Heart right ventricle (tissue), 16 donors: ENCODE results near the gene TKT. TPM values are rescaled to one million over a fixed set of nuclear protein-coding genes. Genes with fewer than 3 reads are reported as not detected.

ENCODE experiments used
- ATAC-seq, 8 donors: fragments of 200-7000 bp; cut with Tn5 transposase; one replicate each; pipeline ENCODE4 v1.9.1; 2020; ENCODE audit warnings: mild to moderate bottlenecking in 8 of 8, moderate library complexity in 8 of 8, moderate number of reproducible peaks in 1 of 8
- DNase-seq, 2 donors: peaks; one replicate each; pipeline ENCODE4 v3.0.0-alpha.2; 2020
- H3K27ac ChIP-seq, 10 donors: fragments of 200-600 bp; sonication (generic) in 2 of 10; one replicate each; pipeline versions ENCODE4 v1.5.0 to v1.8.0; 2020 to 2022; ENCODE audit warnings: mild to moderate bottlenecking in 3 of 10
- H3K27me3 ChIP-seq, 7 donors: fragments of 200-600 bp; one replicate each; pipeline ENCODE4 v1.8.0; 2021 to 2022; ENCODE audit warnings: mild to moderate bottlenecking in 2 of 7
- H3K36me3 ChIP-seq, 9 donors: fragments of 200-600 bp; sonication (generic) in 1 of 9; one replicate each; pipeline versions ENCODE4 v1.5.0 to v1.8.0; 2020 to 2022; ENCODE audit warnings: mild to moderate bottlenecking in 2 of 9
- H3K4me1 ChIP-seq, 9 donors: fragments of 200-600 bp; sonication (generic) in 1 of 9; one replicate each; pipeline versions ENCODE4 v1.5.0 to v1.8.0; 2020 to 2022; ENCODE audit warnings: mild to moderate bottlenecking in 4 of 9
- H3K4me3 ChIP-seq, 10 donors: fragments of 200-600 bp; sonication (generic) in 2 of 10; one replicate each; pipeline versions ENCODE4 v1.5.0 to v1.8.0; 2020 to 2022; ENCODE audit warnings: mild to moderate bottlenecking in 7 of 10, moderate library complexity in 2 of 10
- H3K9me3 ChIP-seq, 11 donors: fragments of 200-600 bp in 10 of 11; sonication (generic) in 2 of 11; one replicate each; pipeline versions ENCODE4 v1.5.0 to v1.8.0; 2013 to 2022; ENCODE audit warnings: mild to moderate bottlenecking in 2 of 11, control low read depth in 1 of 11, moderate library complexity in 1 of 11
- WGBS, 2 donors: extraction: QIAGEN DNeasy Blood & Tissue Kit; methylation state at CpG; one replicate each; pipeline ENCODE4 v1.1.7; 2013; ENCODE audit warnings: inconsistent platforms in 1 of 2; 5-methylcytosine and 5-hydroxymethylcytosine counted together
- intact Hi-C, 10 donors: fragments of 100-400 bp; cut with DNase I; formaldehyde crosslinking; loops; one replicate each; pipeline versions ENCODE4 v1.11.1 to v1.14.2; 2022
- polyA plus RNA-seq, 2 donors: library from polyadenylated mRNA; stranded (reverse); fragments of 200-250 nt; gene quantifications; one replicate each; pipeline ENCODE4 v1.2.3, GENCODE V29; 2013
- total RNA-seq, 10 donors: library from RNA; stranded (reverse); fragmentation: NEBNext Ultra II Directional in 3 of 10; extraction: Animal tissue kit (Norgen Biotek cat#: 25700) in 3 of 10; gene quantifications; one replicate each; pipeline versions ENCODE4 v1.2.1 to v1.2.4, GENCODE V29; 2021 to 2023
- TF ChIP-seq, protein P1 (sequence below), 9 donors: fragments of 200-600 bp; sonication (generic) in 2 of 9; IDR thresholded peaks; one replicate each; pipeline versions ENCODE4 v1.5.0 to v1.8.0; 2021 to 2022; ENCODE audit warnings: antibody characterized with exemption in 9 of 9, mild to moderate bottlenecking in 5 of 9, moderate library complexity in 1 of 9
- donor health status: Arrhythmogenic right ventricular cardiomyopathy.
- donor health status: ischemic (EF 13 %, LVEDD 7.1; RV severe dilation, severe dysfunction).
- donor health status: healthy with polysubstance abuse.
- donor health status: DM: no; HTN: yes; CAD: no.
- donor health status: DM: no; HTN: no; CAD: no.
- donor health status: ischemic (EF 25% LVEDD 6.9; RV normal size, moderate dysfunction).
- donor health status: ischemic (EF 25% LVEDD 5.7; RV mildly dilated, moderate dysfunction).
- donor health status: healthy.
- donor health status: DM: yes; HTN: yes; CAD: no.
- donor health status: Ischemic cardiomyopathy.
- donor health status: ischemic (EF 35%, LVEDD 5.7; RV mildly dilated, moderate dysfunction).
- donor health status: nonischemic (EF 11% LVEDD 7.7; RV severe dilation, severe dysfunction).
- donor health status: DM: yes; HTN: yes; CAD: no.
- donor health status: PGD.
- donor health status: ischemic (EF 29% LVEDD 5.4; RV normal size, mild dysfunction).
- donor health status: nonischemic (EF 23%, LVEDD 6.1; RV moderate dilation, normal function).

TKT gene
- total and polyA plus RNA-seq, 12 donors = 16.5 to 91.4 (median 31.2) TPM

DNA sequence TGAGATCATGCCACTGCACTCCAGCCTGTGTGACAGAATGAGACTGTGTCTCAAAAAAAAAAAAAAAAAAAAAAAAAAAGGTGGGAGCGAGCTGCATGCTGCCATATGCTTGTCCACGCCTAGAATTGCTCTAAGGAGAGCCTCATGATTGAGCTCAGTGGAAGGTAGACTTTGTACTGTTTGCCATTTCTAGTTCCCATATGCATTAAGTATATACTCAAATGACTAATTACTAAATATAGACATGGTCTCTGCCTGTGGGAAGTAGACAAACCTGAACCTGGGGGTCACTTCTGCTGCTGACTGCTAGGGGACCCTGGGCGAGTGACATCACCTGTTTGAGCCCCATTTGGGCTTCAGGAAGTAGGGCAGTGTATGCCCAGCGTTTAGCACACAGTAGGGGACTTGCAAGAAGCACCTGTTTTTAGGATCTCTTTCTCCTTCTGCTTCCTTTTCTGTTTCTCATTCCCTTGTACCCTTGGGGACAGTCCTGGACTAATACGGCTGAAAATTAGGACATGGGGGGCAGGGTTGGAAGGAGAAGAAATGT lies 67.6 kb downstream of the TKT start:
- Histone ChIP-seq H3K4me1 (peaks cover 0 to 11% (median 1%) of the 10 kb centered on the region in 9 donors), H3K4me3 (no peak overlapping the region), H3K27me3 (no peaks in the 10 kb centered on the region), H3K27ac (no peak overlapping the region), H3K36me3 (peaks cover 0 to 99% (median 10%) of the 10 kb centered on the region in 9 donors), H3K9me3 (no peaks in the 10 kb centered on the region)
- WGBS, 2 donors = 92 to 96% methylated on average over 5 of the region's 5 CpGs
- intact Hi-C loops = no loop called here
- TF ChIP-seq, protein P1, sequence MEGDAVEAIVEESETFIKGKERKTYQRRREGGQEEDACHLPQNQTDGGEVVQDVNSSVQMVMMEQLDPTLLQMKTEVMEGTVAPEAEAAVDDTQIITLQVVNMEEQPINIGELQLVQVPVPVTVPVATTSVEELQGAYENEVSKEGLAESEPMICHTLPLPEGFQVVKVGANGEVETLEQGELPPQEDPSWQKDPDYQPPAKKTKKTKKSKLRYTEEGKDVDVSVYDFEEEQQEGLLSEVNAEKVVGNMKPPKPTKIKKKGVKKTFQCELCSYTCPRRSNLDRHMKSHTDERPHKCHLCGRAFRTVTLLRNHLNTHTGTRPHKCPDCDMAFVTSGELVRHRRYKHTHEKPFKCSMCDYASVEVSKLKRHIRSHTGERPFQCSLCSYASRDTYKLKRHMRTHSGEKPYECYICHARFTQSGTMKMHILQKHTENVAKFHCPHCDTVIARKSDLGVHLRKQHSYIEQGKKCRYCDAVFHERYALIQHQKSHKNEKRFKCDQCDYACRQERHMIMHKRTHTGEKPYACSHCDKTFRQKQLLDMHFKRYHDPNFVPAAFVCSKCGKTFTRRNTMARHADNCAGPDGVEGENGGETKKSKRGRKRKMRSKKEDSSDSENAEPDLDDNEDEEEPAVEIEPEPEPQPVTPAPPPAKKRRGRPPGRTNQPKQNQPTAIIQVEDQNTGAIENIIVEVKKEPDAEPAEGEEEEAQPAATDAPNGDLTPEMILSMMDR (IDR thresholded peaks at IDR 0.05) = no peak
- no peak for DNase-seq
- ATAC-seq = no peak

DNA sequence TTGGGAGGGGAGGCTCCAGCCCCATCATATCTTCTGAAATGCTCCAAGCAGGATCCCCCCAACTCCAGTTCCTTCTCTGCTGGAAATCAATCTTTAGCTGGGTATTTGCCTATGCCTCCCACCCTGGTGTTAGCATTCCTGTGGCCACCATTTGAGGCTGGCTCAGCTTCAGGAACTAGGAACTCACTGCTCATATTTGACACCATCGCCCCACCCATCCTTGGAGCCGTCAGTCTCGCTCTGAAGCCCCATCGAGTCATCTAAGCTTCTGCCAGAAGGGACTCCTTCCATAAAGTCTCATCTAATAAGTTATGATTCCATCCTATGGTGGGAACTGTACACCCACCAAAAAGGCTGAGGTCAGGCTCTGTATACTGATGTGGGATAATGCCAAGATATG lies 68.4 kb downstream of the TKT start:
- Histone ChIP-seq H3K4me3 (no peak overlapping the region), H3K27me3 (no peaks in the 10 kb centered on the region), H3K9me3 (no peaks in the 10 kb centered on the region), H3K4me1 (peaks cover 0 to 4% (median 0%) of the 10 kb centered on the region in 9 donors), H3K27ac (no peak overlapping the region), H3K36me3 (peaks cover 0 to 99% (median 10%) of the 10 kb centered on the region in 9 donors)
- intact Hi-C loops = no loop called here
- TF ChIP-seq, protein P1 (IDR thresholded peaks at IDR 0.05) = no peak
- ATAC-seq (no peak), DNase-seq (no peak)
- WGBS, 2 donors = 89 to 91% methylated on average over 4 of the region's 4 CpGs

DNA sequence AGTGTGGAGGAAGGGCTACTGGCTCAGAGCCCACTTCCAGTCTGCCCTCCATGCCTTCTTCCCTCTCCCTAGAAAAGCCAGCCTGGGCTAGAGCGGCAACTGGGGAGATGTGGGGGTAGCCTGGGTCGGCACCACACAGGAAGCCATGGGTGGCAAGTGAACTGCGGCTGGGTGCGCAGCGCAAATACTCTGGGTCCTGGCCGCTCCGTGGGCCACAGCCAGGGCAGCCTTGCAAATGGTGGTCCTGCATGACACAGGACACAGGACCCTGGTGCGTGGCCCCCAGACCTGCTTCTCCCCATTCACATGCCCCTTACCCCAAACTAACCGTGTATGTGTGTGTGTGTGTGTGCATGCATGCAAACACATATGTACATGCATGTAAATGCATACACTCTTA lies 69.1 kb downstream of the TKT start:
- TF ChIP-seq, protein P1 (IDR thresholded peaks at IDR 0.05) = no peak
- no peaks in the 10 kb centered on the region for H3K4me1 ChIP-seq
- DNase-seq = no peak

DNA sequence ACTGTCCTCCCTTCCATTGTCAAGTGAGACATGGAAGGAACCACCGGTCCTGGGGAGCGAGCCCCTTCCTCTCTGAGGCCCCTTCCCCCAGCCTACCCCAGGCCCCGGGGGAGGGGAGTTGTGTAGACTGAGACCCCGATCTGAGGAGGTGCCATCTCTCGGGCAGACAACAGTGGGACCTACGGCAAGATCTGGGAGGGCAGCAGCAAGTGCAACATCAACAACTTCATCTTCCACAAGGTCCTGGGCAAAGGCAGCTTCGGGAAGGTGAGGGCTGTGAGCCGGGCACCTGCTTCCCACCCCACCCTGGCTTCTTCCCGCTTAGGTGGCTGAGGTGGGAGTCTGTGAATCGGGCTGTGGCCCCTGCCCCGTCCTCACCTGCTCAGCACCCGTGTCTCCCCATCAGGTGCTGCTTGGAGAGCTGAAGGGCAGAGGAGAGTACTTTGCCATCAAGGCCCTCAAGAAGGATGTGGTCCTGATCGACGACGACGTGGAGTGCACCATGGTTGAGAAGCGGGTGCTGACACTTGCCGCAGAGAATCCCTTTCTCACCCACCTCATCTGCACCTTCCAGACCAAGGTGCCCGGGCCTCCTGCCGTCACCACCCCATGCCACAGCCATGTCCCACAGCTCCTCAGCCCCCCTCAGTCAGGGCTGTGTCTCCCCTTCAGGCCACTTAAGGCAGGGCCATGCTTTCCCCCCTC lies 69.9 kb downstream of the TKT start:
- intact Hi-C loops = no loop called here
- Histone ChIP-seq H3K27ac (no peak overlapping the region), H3K4me3 (no peak overlapping the region), H3K9me3 (no peaks in the 10 kb centered on the region), H3K4me1 (no peaks in the 10 kb centered on the region), H3K27me3 (no peaks in the 10 kb centered on the region), H3K36me3 (peaks cover 0 to 99% (median 15%) of the 10 kb centered on the region in 9 donors)
- 94 to 95% methylated on average over 20 of the region's 20 CpGs for WGBS, 2 donors
- TF ChIP-seq, protein P1 (IDR thresholded peaks at IDR 0.05) = no peak
- ATAC-seq = no peak
- no peak for DNase-seq

More for the DNA sequence above, 69.1 kb downstream of the TKT start:
- H3K4me3 ChIP-seq = no peak overlapping the region
- peaks cover 0 to 99% (median 10%) of the 10 kb centered on the region in 9 donors for H3K36me3 ChIP-seq
- H3K27ac ChIP-seq = no peak overlapping the region
- whole genome bisulfite sequencing, 2 donors = 97 to 98% methylated on average over 9 of the region's 9 CpGs
- intact Hi-C loops = no loop called here
- ATAC-seq = no peak
- H3K9me3 ChIP-seq = no peaks in the 10 kb centered on the region
- H3K27me3 ChIP-seq = no peaks in the 10 kb centered on the region
